Type B pancreatic cell (in vitro differentiated cells): ENCODE data around the gene RNF112. TPM values are rescaled to one million over a fixed set of nuclear protein-coding genes. Genes with fewer than 3 reads are reported as not detected.

Experiments
- DNase-seq: peaks from one replicate; pipeline ENCODE4 v3.0.0; 2021; ENCODE audit warnings: mixed read lengths; ENCODE audit not compliant: unreplicated experiment; ENCODE audit errors: extremely low spot score
- H3K27ac Mint-ChIP-seq: 2 replicates; pipeline ENCODE4 v1.8.0; 2021; ENCODE audit warnings: mild to moderate bottlenecking, mixed read lengths
- H3K27me3 Mint-ChIP-seq: 2 replicates; pipeline ENCODE4 v1.8.0; 2021; ENCODE audit warnings: mixed read lengths
- H3K36me3 Mint-ChIP-seq: 2 replicates; pipeline ENCODE4 v1.8.0; 2021; ENCODE audit warnings: mixed read lengths
- H3K4me1 Mint-ChIP-seq: one replicate; pipeline ENCODE4 v1.8.0; 2021; ENCODE audit warnings: mixed read lengths; ENCODE audit not compliant: unreplicated experiment
- H3K4me3 Mint-ChIP-seq: 2 replicates; pipeline ENCODE4 v1.8.0; 2021; ENCODE audit warnings: mild to moderate bottlenecking, mixed read lengths
- H3K9me3 Mint-ChIP-seq: 2 replicates; pipeline ENCODE4 v1.8.0; 2021; ENCODE audit warnings: mixed read lengths
- total RNA-seq: library from RNA; stranded (reverse); gene quantifications from 2 replicates; pipeline ENCODE4 v1.2.1, GENCODE V29; 2021; ENCODE audit warnings: low replicate concordance
- TF ChIP-seq, protein P1 (sequence below): fragments of 200-600 bp; sonication (generic); conservative IDR thresholded peaks from 2 replicates; pipeline ENCODE4 v1.5.0; 2021; ENCODE audit warnings: antibody characterized with exemption, mild to moderate bottlenecking

RNF112 gene
- total RNA-seq, 1 donor from 2014 or later, result 0.60 TPM

DNA sequence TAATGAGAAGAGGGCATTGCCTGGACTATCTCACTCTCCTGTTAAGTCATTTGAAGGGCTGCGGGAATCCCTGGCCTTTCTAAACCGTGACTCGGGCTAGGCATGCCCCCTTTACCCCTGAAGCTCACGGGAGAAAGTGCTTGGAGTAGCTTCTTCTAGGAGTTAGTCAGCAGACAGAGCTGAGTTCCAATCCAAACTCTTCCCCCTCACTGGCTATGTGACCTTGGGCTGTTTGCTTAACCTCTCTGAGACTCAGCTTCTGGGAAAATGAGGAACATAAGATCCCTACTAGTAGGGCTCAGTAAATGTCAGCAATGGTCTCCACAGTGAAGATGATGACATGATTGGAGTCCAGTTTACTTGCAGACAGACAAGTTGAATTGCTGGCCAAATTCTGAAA, 42.8 kb upstream of the RNF112 start:
- DNase-seq, result no peak
- Mint-ChIP-seq H3K4me1 (peaks cover 3% of the 10 kb centered on the region), H3K36me3 (no peaks in the 10 kb centered on the region), H3K27ac (no peak overlapping the region), H3K27me3 (no peaks in the 10 kb centered on the region), H3K9me3 (no peaks in the 10 kb centered on the region), H3K4me3 (no peak overlapping the region)
- TF ChIP-seq, protein P1, sequence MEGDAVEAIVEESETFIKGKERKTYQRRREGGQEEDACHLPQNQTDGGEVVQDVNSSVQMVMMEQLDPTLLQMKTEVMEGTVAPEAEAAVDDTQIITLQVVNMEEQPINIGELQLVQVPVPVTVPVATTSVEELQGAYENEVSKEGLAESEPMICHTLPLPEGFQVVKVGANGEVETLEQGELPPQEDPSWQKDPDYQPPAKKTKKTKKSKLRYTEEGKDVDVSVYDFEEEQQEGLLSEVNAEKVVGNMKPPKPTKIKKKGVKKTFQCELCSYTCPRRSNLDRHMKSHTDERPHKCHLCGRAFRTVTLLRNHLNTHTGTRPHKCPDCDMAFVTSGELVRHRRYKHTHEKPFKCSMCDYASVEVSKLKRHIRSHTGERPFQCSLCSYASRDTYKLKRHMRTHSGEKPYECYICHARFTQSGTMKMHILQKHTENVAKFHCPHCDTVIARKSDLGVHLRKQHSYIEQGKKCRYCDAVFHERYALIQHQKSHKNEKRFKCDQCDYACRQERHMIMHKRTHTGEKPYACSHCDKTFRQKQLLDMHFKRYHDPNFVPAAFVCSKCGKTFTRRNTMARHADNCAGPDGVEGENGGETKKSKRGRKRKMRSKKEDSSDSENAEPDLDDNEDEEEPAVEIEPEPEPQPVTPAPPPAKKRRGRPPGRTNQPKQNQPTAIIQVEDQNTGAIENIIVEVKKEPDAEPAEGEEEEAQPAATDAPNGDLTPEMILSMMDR, result no peak

DNA sequence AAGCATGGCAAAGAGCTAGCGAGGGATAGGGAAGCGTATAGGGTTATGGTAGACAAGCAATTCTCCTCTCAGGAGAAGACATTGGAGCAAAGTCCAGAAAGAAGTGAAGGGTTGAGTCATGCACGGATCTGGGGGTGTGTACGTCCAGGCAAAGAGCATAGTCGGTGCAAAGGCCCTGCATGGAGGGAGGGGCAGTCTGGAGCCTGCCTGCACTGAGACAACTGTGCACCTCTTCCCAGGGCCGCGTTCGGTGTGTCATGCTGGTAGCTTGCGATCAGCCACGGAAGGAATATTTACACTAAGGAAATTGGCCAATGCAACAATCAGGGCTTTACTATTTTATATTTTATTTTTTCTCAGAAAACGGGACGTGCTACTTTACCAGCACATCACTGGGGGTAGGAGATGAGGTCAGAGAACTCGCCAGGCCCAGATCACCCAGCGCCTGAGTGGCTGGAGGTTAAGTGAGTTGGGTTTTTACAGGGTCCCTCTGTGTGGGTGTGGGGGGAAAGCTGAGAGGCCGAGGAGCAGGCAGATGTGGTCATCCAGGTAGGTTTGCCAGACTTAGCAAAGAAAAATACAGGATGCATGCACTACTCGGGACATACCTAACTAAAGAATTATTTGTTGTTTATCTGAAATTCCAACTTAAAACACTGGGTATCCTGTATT, 41.8 kb upstream of the RNF112 start:
- no peak overlapping the region for H3K4me3 Mint-ChIP-seq
- peak overlapping the region; percentile 62 for H3K27ac Mint-ChIP-seq
- peaks cover 4% of the 10 kb centered on the region for H3K4me1 Mint-ChIP-seq
- H3K36me3 Mint-ChIP-seq, result no peaks in the 10 kb centered on the region
- DNase-seq, result no peak
- TF ChIP-seq, protein P1, result no peak
- H3K9me3 Mint-ChIP-seq, result no peaks in the 10 kb centered on the region
- no peaks in the 10 kb centered on the region for H3K27me3 Mint-ChIP-seq

DNA sequence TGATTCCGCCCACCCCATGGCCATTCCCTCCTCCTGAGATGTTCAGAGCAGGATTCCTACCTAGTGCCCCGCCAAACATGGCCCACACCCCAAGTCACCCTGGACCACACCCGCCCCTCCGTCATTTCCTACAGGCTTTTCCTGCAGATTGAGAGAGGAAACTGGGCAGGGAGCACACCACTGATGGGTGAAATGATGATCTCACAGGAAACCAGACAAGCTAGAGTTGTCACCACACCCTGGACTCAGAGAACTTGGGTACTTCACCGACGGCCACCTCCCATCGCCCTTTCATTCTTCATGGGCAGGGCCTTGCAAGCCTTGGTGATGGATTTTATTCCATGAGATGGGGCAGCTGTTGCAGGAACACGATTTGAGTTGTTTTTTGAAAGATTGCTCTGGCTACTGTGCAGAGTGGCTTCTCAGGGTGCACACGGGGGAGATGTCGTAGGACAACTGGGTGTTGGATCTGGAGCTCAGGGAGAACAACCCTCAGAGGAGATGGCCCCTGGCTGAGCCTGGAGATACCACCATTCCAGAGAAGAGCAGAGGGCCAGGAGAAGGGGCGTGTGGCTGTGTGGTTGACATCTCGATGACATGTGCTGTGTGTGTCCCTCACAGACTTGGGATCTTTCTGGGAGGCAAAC, 41.1 kb upstream of the RNF112 start:
- no peaks in the 10 kb centered on the region for H3K9me3 Mint-ChIP-seq
- no peaks in the 10 kb centered on the region for H3K36me3 Mint-ChIP-seq
- H3K4me1 Mint-ChIP-seq, result peaks cover 8% of the 10 kb centered on the region
- H3K27ac Mint-ChIP-seq, result peak overlapping the region; percentile 62
- TF ChIP-seq, protein P1, result no peak
- DNase-seq, result no peak
- H3K4me3 Mint-ChIP-seq, result peak overlapping the region; percentile 64
- H3K27me3 Mint-ChIP-seq, result no peaks in the 10 kb centered on the region

DNA sequence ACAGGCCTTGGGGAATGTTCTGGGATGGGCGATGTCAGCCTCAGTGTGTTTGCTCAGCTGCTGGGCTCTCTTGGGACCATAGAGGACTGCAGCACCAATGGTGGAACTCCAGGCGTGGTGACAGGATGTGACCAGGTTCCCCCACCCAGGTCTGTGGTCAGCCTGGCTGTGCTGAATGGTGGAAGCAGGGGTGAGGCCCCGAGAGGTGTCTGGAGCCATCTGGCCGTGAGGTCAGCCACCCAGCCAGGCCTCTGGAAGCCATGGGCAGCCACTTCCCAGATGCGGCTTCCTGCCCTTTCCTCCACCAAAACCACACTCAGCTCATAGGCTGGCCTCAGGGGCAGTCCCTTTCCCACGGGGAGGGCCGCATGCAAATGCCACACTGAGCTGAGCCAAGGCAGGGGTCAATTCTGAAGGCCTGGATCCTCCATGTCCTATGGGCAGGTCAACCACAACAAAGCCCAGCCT, 40.5 kb upstream of the RNF112 start:
- no peaks in the 10 kb centered on the region for H3K27me3 Mint-ChIP-seq
- TF ChIP-seq, protein P1, result no peak
- no peak for DNase-seq
- no peak overlapping the region for H3K4me3 Mint-ChIP-seq
- peaks cover 8% of the 10 kb centered on the region for H3K4me1 Mint-ChIP-seq
- H3K36me3 Mint-ChIP-seq, result no peaks in the 10 kb centered on the region
- H3K9me3 Mint-ChIP-seq, result no peaks in the 10 kb centered on the region
- H3K27ac Mint-ChIP-seq, result no peak overlapping the region

DNA sequence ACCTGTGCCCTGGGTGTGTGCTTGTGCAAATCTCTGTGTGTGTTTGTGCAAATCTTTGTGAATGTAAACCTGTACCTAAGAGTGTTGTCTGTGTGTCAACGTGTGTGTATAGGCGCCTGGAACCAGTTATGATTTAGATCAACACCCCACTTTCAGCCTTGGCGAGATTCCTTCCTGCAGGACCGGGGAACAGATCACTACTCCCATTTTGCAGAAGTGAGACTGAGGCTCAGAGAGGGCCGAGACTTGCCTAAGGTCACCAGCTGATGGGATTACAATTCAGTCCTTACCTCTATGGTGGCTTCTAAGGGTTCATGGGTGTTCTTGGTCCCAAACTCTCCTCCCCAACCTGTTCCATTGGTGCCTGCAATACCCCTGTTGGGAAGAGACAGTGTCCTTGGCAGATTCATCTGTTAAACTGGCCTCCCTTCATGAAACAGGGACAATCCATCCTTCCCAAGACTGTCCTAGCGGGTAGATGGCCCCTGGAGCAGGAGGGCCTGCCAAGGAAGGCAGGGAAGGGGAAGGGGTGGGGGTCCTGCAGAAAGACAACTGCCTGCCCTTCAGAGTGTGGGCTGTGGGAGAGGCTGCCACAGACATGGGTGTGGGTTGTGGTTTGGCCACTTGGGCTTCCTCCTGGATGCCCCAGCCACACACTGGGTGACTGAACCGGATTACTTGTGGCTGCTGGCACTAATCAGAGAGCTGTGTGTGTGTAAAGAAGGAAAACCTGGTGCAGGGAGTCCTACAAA, 39.6 kb upstream of the RNF112 start:
- Mint-ChIP-seq H3K4me1 (peaks cover 12% of the 10 kb centered on the region), H3K27me3 (no peaks in the 10 kb centered on the region), H3K36me3 (no peaks in the 10 kb centered on the region), H3K4me3 (no peak overlapping the region), H3K9me3 (no peaks in the 10 kb centered on the region), H3K27ac (peak overlapping the region; percentile 24)
- no peak for DNase-seq
- TF ChIP-seq, protein P1, result no peak
